Stimulated activated CD4-positive, alpha-beta T cell treated with anti-CD3 and anti-CD28 coated beads, TNF-alpha, amount 100 ng/mL, for 1 hour (primary cell): ENCODE measurements around the gene BMP7.

Experiments
- DNase-seq, 3 donors: peaks; one replicate each; pipeline ENCODE4 v3.0.0-alpha.2; 2020; ENCODE audit warnings: low read depth in 3 of 3, low spot score in 1 of 3

The BMP7 gene

GRCh38 chr20:57266291-57267157 lies at the start of gene BMP7:
Gene BMP7 (minus strand): TSS chr20:57266641. CDS start chr20:57266122, 519 bp downstream.
- no peak for DNase-seq

- DNase-seq, result no peak
Measured at GRCh38 chr20:57315976-57316480, 49.6 kb upstream of the BMP7 start.

GRCh38 chr20:57315083-57315975 lies 48.9 kb upstream of the BMP7 start:
- DNase-seq, result no peak

GRCh38 chr20:57313951-57314350 lies 47.5 kb upstream of the BMP7 start:
- no peak for DNase-seq

- no peak for DNase-seq
Measured at GRCh38 chr20:57313230-57313629, 46.8 kb upstream of the BMP7 start.

- no peak for DNase-seq
Measured at GRCh38 chr20:57312138-57312537, 45.7 kb upstream of the BMP7 start.

- no peak for DNase-seq
Measured at GRCh38 chr20:57310821-57311514, 44.5 kb upstream of the BMP7 start.

GRCh38 chr20:57309544-57310115 lies 43.2 kb upstream of the BMP7 start:
- DNase-seq, result no peak

GRCh38 chr20:57308451-57309271 lies 42.2 kb upstream of the BMP7 start:
- no peak for DNase-seq

- no peak for DNase-seq
Measured at GRCh38 chr20:57306747-57307146, 40.3 kb upstream of the BMP7 start.

- DNase-seq, result no peak
Measured at GRCh38 chr20:57301026-57301425, 34.6 kb upstream of the BMP7 start.

- no peak for DNase-seq
Measured at GRCh38 chr20:57298457-57298856, 32.0 kb upstream of the BMP7 start.

GRCh38 chr20:57294550-57294949 lies 28.1 kb upstream of the BMP7 start:
- DNase-seq, result no peak

GRCh38 chr20:57293995-57294394 lies 27.6 kb upstream of the BMP7 start:
- DNase-seq, result no peak

GRCh38 chr20:57292611-57293010 lies 26.2 kb upstream of the BMP7 start:
- no peak for DNase-seq

- no peak for DNase-seq
Measured at GRCh38 chr20:57291694-57292093, 25.3 kb upstream of the BMP7 start.

- no peak for DNase-seq
Measured at GRCh38 chr20:57291003-57291402, 24.6 kb upstream of the BMP7 start.

- DNase-seq, result no peak
Measured at GRCh38 chr20:57290178-57290484, 23.7 kb upstream of the BMP7 start.

- no peak for DNase-seq
Measured at GRCh38 chr20:57289391-57290177, 23.1 kb upstream of the BMP7 start.
